Measurements from ENCODE around the gene ORM2. TPM values are rescaled to one million over a fixed set of nuclear protein-coding genes. Genes with fewer than 3 reads are reported as not detected.

The ORM2 gene
- total RNA-seq, 1 donor from 2014 or later: not detected

DNA sequence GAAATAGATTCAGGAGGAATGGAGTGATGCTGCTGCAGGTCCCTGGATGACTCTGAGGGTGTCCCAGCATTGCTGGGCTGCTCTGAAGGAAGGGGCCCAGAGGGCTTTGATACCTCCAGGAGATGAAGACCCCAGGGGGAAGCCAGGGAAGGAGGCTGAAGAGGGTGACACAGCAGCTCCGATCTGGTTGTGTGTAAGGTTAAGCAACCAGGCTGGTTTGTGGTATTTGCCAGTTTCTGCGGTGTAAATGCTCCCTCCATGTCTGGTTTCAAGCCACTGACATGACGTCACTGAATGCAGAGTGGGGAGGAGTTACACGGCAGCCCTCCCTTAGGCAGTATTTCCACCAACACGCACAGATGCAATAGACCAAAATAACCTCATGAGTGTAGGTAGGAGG is 46.7 kb upstream of the ORM2 start:
- ChIA-PET POLR2A (no interaction called here), CTCF (interaction anchor here (0.8 kb wide), 1 partner anchor 8 kb away, joined by 3 read pairs; no protein-coding TSS in a partner anchor)
- intact Hi-C loops (cut with micrococcal nuclease): no loop called here
- ATAC-seq (ENCODE audit: low read depth): no peak
- DNase-seq: no peak
- no peaks in the 10 kb centered on the region for H3K36me3 Mint-ChIP-seq (ENCODE audit: low read depth)
- H3K4me1 Mint-ChIP-seq: no peaks in the 10 kb centered on the region
- H3K27ac Mint-ChIP-seq: no peak overlapping the region
- no peak overlapping the region for H3K4me3 Mint-ChIP-seq
- no peaks in the 10 kb centered on the region for H3K9me3 Mint-ChIP-seq
- TF ChIP-seq, protein P1, sequence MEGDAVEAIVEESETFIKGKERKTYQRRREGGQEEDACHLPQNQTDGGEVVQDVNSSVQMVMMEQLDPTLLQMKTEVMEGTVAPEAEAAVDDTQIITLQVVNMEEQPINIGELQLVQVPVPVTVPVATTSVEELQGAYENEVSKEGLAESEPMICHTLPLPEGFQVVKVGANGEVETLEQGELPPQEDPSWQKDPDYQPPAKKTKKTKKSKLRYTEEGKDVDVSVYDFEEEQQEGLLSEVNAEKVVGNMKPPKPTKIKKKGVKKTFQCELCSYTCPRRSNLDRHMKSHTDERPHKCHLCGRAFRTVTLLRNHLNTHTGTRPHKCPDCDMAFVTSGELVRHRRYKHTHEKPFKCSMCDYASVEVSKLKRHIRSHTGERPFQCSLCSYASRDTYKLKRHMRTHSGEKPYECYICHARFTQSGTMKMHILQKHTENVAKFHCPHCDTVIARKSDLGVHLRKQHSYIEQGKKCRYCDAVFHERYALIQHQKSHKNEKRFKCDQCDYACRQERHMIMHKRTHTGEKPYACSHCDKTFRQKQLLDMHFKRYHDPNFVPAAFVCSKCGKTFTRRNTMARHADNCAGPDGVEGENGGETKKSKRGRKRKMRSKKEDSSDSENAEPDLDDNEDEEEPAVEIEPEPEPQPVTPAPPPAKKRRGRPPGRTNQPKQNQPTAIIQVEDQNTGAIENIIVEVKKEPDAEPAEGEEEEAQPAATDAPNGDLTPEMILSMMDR (IDR thresholded peaks at IDR 0.05): no peak
- H3K27me3 Mint-ChIP-seq: peaks cover 1% of the 10 kb centered on the region

DNA sequence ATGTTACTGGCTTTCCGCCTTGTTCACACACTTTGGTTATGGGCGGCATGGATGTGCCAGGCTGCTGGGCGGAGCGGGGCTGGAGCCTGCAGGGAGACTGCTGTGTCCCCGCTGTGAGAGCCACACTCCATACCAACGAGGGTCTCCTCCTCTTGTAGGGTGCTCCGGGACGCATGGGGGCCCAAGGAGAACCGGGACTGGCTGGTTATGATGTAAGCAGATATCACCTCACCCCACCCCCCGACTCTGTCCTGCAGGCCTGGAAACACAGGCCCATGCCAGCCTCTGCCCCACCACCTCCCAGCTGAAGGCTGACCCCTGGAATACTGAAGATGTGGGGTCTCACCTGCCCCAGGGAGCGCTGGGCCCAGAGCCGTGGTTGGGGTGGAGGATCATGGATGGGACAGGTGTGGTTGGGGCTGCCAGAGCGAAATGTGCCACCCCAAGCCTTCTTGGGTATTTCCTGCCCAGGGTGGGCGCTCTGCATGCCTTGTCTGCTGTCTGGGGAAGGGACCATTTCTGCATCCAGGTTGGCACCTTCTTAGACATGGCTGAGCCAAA is 46.0 kb upstream of the ORM2 start:
- Mint-ChIP-seq H3K9me3 (no peaks in the 10 kb centered on the region), H3K4me1 (no peaks in the 10 kb centered on the region)

DNA sequence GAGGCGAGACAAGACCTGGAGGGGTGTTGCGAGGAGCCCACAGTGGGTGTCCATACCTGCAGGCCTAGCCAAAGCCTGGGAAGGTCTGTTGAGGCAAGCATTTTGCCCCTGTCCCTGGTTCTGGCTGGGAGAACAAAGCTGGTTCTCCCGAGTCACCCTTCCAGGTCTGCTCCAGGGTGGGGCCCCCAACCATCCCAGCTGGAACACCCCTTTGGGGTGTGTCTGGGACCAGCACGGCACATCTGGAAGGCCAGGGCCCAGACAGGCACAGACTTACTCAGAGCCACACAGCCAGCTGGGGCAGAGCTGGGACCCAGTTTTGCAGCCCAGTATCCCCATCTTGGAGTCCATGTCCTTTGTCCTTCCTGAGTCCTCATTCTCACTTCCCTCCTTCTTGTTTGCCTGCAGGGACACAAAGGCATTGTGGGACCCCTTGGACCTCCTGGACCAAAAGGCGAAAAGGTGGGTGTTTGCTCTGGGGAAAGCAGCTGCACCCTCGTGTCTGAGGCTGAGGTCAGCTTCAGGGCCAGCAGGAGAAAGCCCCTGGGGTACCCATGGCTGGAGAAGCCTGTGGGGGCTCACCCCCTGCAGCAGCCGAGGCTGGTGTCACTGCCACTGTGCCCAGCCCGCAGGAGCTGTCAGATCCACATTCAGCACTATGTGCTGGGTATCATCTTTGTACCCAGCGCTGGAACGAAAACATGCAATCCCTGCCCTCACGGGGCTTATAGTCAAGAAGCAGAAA is 45.2 kb upstream of the ORM2 start:
- TF ChIP-seq, protein P1 (IDR thresholded peaks at IDR 0.05): no peak
- no peak overlapping the region for H3K4me3 Mint-ChIP-seq
- no peak for DNase-seq
- intact Hi-C loops (cut with micrococcal nuclease): no loop called here
- no peaks in the 10 kb centered on the region for H3K36me3 Mint-ChIP-seq (ENCODE audit: low read depth)
- H3K27me3 Mint-ChIP-seq: peaks cover 1% of the 10 kb centered on the region
- H3K4me1 Mint-ChIP-seq: no peaks in the 10 kb centered on the region
- POLR2A ChIA-PET: no interaction called here
- no peak overlapping the region for H3K27ac Mint-ChIP-seq
- no peak for ATAC-seq (ENCODE audit: low read depth)
- no peaks in the 10 kb centered on the region for H3K9me3 Mint-ChIP-seq
- CTCF ChIA-PET: interaction anchor here (0.5 kb wide), 1 partner anchor 144 kb away, joined by 3 read pairs; no protein-coding TSS in a partner anchor

More for the DNA sequence above, 46.0 kb upstream of the ORM2 start:
- CTCF ChIA-PET: interaction anchor here (0.5 kb wide), 1 partner anchor 39 kb away, joined by 3 read pairs; no protein-coding TSS in a partner anchor
- Mint-ChIP-seq H3K27ac (no peak overlapping the region), H3K27me3 (peaks cover 1% of the 10 kb centered on the region), H3K4me3 (no peak overlapping the region), H3K36me3 (ENCODE audit: low read depth) (no peaks in the 10 kb centered on the region)
- TF ChIP-seq, protein P1 (IDR thresholded peaks at IDR 0.05): no peak
- intact Hi-C loops (cut with micrococcal nuclease): no loop called here
- POLR2A ChIA-PET: no interaction called here
- no peak for ATAC-seq (ENCODE audit: low read depth)
- DNase-seq: no peak

DNA sequence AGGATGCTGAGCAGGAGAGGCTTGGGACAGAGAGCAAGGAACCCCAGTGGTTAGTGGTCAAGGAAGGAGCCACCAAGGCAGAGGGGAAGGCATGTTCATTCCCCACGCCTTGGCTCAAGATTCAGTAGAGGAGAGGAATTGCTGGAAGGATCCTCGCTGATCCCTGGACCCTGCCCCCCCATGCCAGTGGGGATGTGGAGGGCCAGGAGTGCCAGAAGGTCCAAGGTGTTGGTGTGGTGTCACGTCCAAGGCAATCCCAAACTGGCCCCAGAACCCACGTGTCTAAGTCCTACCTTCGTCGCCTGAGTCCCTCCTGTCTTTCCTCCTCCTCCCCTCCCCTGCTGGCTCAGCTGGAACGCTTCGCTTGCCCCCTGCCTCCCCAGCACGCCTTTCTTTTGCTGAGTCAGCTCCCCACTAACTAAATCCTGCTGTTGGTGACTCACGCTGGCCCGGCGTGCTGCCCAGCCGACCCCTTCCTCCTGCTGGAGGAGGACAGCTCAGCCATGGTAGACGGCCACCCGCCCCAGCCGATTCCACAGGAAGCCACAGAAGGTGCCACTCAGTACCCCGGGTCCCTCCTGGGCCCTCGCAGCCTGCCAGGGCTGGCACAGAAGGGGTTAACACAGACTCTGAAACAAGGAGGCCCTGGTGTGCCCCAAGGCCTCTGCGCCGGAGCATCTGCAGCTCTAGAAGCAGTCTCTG is 44.4 kb upstream of the ORM2 start:
- Mint-ChIP-seq H3K4me3 (no peak overlapping the region), H3K27ac (no peak overlapping the region), H3K9me3 (no peaks in the 10 kb centered on the region), H3K4me1 (no peaks in the 10 kb centered on the region), H3K27me3 (peaks cover 1% of the 10 kb centered on the region), H3K36me3 (ENCODE audit: low read depth) (no peaks in the 10 kb centered on the region)
- ChIA-PET CTCF (interaction anchor here (0.8 kb wide), 1 partner anchor 203 kb away, joined by 3 read pairs; no protein-coding TSS in a partner anchor), POLR2A (no interaction called here)
- ATAC-seq (ENCODE audit: low read depth) (no peak), DNase-seq (no peak)
- intact Hi-C loops (cut with micrococcal nuclease): no loop called here
- TF ChIP-seq, protein P1 (IDR thresholded peaks at IDR 0.05): no peak

DNA sequence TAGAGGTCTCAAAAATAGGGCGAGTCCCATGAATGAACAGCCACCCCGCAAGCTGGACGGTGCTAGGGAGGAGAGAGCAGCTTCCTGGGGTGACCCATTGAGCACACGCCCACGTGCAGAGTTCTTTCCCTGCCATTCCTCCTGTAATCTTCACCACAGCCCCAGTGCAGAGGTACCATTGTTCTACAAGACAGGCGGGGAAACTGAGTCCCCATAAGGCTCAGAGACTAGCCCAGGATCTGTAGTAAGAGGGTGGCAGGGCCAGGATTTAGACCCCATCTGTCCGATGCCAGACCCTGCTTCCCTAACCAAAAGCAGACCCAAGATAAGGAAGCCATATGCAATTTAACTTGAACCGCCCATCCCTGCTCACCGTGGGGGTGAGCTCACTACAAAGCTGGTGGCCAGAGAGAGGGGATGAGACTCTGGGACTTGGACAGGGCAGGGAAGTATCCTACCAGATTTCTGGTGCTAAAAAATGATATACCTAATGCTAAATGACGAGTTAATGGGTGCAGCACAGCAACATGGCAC is 43.5 kb upstream of the ORM2 start:
- no peaks in the 10 kb centered on the region for H3K36me3 Mint-ChIP-seq (ENCODE audit: low read depth)
- TF ChIP-seq, protein P1 (IDR thresholded peaks at IDR 0.05): no peak
- POLR2A ChIA-PET: no interaction called here
- intact Hi-C loops (cut with micrococcal nuclease): no loop called here
- CTCF ChIA-PET: interaction anchor here (0.8 kb wide), 1 partner anchor 204 kb away, joined by 3 read pairs; no protein-coding TSS in a partner anchor
- H3K4me1 Mint-ChIP-seq: peaks cover 2% of the 10 kb centered on the region
- H3K4me3 Mint-ChIP-seq: no peak overlapping the region
- H3K9me3 Mint-ChIP-seq: no peaks in the 10 kb centered on the region
- DNase-seq (no peak), ATAC-seq (ENCODE audit: low read depth) (no peak)
- H3K27ac Mint-ChIP-seq: no peak overlapping the region
- peaks cover 4% of the 10 kb centered on the region for H3K27me3 Mint-ChIP-seq
